Heart right ventricle (tissue), 16 donors: ENCODE results near the gene LHX3. TPM values are rescaled to one million over a fixed set of nuclear protein-coding genes. Genes with fewer than 3 reads are reported as not detected.

Experiments used
- ATAC-seq, 8 donors: fragments of 200-7000 bp; cut with Tn5 transposase; one replicate each; pipeline ENCODE4 v1.9.1; 2020; ENCODE audit warnings: mild to moderate bottlenecking in 8 of 8, moderate library complexity in 8 of 8, moderate number of reproducible peaks in 1 of 8
- DNase-seq, 2 donors: peaks; one replicate each; pipeline ENCODE4 v3.0.0-alpha.2; 2020
- H3K27ac ChIP-seq, 10 donors: fragments of 200-600 bp; sonication (generic) in 2 of 10; one replicate each; pipeline versions ENCODE4 v1.5.0 to v1.8.0; 2020 to 2022; ENCODE audit warnings: mild to moderate bottlenecking in 3 of 10
- H3K27me3 ChIP-seq, 7 donors: fragments of 200-600 bp; one replicate each; pipeline ENCODE4 v1.8.0; 2021 to 2022; ENCODE audit warnings: mild to moderate bottlenecking in 2 of 7
- H3K36me3 ChIP-seq, 9 donors: fragments of 200-600 bp; sonication (generic) in 1 of 9; one replicate each; pipeline versions ENCODE4 v1.5.0 to v1.8.0; 2020 to 2022; ENCODE audit warnings: mild to moderate bottlenecking in 2 of 9
- H3K4me1 ChIP-seq, 9 donors: fragments of 200-600 bp; sonication (generic) in 1 of 9; one replicate each; pipeline versions ENCODE4 v1.5.0 to v1.8.0; 2020 to 2022; ENCODE audit warnings: mild to moderate bottlenecking in 4 of 9
- H3K4me3 ChIP-seq, 10 donors: fragments of 200-600 bp; sonication (generic) in 2 of 10; one replicate each; pipeline versions ENCODE4 v1.5.0 to v1.8.0; 2020 to 2022; ENCODE audit warnings: mild to moderate bottlenecking in 7 of 10, moderate library complexity in 2 of 10
- H3K9me3 ChIP-seq, 11 donors: fragments of 200-600 bp in 10 of 11; sonication (generic) in 2 of 11; one replicate each; pipeline versions ENCODE4 v1.5.0 to v1.8.0; 2013 to 2022; ENCODE audit warnings: mild to moderate bottlenecking in 2 of 11, control low read depth in 1 of 11, moderate library complexity in 1 of 11
- WGBS, 2 donors: extraction: QIAGEN DNeasy Blood & Tissue Kit; methylation state at CpG; one replicate each; pipeline ENCODE4 v1.1.7; 2013; ENCODE audit warnings: inconsistent platforms in 1 of 2; 5-methylcytosine and 5-hydroxymethylcytosine counted together
- intact Hi-C, 10 donors: fragments of 100-400 bp; cut with DNase I; formaldehyde crosslinking; loops; one replicate each; pipeline versions ENCODE4 v1.11.1 to v1.14.2; 2022
- polyA plus RNA-seq, 2 donors: library from polyadenylated mRNA; stranded (reverse); fragments of 200-250 nt; gene quantifications; one replicate each; pipeline ENCODE4 v1.2.3, GENCODE V29; 2013
- total RNA-seq, 10 donors: library from RNA; stranded (reverse); fragmentation: NEBNext Ultra II Directional in 3 of 10; extraction: Animal tissue kit (Norgen Biotek cat#: 25700) in 3 of 10; gene quantifications; one replicate each; pipeline versions ENCODE4 v1.2.1 to v1.2.4, GENCODE V29; 2021 to 2023
- TF ChIP-seq, protein P1 (sequence below), 9 donors: fragments of 200-600 bp; sonication (generic) in 2 of 9; IDR thresholded peaks; one replicate each; pipeline versions ENCODE4 v1.5.0 to v1.8.0; 2021 to 2022; ENCODE audit warnings: antibody characterized with exemption in 9 of 9, mild to moderate bottlenecking in 5 of 9, moderate library complexity in 1 of 9
- donor health status: Arrhythmogenic right ventricular cardiomyopathy.
- donor health status: ischemic (EF 13 %, LVEDD 7.1; RV severe dilation, severe dysfunction).
- donor health status: healthy with polysubstance abuse.
- donor health status: DM: no; HTN: yes; CAD: no.
- donor health status: DM: no; HTN: no; CAD: no.
- donor health status: ischemic (EF 25% LVEDD 6.9; RV normal size, moderate dysfunction).
- donor health status: ischemic (EF 25% LVEDD 5.7; RV mildly dilated, moderate dysfunction).
- donor health status: healthy.
- donor health status: DM: yes; HTN: yes; CAD: no.
- donor health status: Ischemic cardiomyopathy.
- donor health status: ischemic (EF 35%, LVEDD 5.7; RV mildly dilated, moderate dysfunction).
- donor health status: nonischemic (EF 11% LVEDD 7.7; RV severe dilation, severe dysfunction).
- donor health status: DM: yes; HTN: yes; CAD: no.
- donor health status: PGD.
- donor health status: ischemic (EF 29% LVEDD 5.4; RV normal size, mild dysfunction).
- donor health status: nonischemic (EF 23%, LVEDD 6.1; RV moderate dilation, normal function).

LHX3 gene
- total and polyA plus RNA-seq, 12 donors: not detected

DNA sequence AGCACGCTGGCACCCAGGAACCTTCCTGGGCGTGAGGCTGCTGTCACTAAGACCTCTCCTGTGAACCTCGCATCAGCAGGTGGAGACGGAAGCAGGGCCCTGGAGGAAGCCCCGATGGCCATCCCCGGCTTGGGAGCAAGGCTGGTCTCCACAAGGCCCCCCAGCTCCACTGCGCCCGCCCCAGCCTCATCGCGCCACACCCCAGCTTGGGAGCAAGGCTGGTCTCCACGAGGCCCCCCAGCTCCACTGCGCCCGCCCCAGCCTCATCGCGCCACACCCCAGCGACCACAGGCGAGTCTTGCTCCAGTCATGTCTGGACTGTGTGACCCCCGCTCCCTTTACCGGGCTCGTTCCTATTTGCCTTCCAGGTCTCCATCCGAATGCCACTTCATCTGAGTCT lies 29.7 kb upstream of the LHX3 start:
- Histone ChIP-seq H3K27ac (no peak overlapping the region), H3K9me3 (no peaks in the 10 kb centered on the region), H3K27me3 (no peaks in the 10 kb centered on the region), H3K4me1 (peaks cover 4 to 30% (median 18%) of the 10 kb centered on the region in 9 donors), H3K36me3 (peaks cover 0 to 21% (median 0%) of the 10 kb centered on the region in 9 donors), H3K4me3 (no peak overlapping the region)
- no peak for DNase-seq
- TF ChIP-seq, protein P1, sequence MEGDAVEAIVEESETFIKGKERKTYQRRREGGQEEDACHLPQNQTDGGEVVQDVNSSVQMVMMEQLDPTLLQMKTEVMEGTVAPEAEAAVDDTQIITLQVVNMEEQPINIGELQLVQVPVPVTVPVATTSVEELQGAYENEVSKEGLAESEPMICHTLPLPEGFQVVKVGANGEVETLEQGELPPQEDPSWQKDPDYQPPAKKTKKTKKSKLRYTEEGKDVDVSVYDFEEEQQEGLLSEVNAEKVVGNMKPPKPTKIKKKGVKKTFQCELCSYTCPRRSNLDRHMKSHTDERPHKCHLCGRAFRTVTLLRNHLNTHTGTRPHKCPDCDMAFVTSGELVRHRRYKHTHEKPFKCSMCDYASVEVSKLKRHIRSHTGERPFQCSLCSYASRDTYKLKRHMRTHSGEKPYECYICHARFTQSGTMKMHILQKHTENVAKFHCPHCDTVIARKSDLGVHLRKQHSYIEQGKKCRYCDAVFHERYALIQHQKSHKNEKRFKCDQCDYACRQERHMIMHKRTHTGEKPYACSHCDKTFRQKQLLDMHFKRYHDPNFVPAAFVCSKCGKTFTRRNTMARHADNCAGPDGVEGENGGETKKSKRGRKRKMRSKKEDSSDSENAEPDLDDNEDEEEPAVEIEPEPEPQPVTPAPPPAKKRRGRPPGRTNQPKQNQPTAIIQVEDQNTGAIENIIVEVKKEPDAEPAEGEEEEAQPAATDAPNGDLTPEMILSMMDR (IDR thresholded peaks at IDR 0.05): no peak
- 93 to 96% methylated on average over 20 to 21 of the region's 21 CpGs for WGBS, 2 donors
- intact Hi-C loops: no loop called here
- ATAC-seq: peak in 2 of 8 donors; percentile 30 to 49

DNA sequence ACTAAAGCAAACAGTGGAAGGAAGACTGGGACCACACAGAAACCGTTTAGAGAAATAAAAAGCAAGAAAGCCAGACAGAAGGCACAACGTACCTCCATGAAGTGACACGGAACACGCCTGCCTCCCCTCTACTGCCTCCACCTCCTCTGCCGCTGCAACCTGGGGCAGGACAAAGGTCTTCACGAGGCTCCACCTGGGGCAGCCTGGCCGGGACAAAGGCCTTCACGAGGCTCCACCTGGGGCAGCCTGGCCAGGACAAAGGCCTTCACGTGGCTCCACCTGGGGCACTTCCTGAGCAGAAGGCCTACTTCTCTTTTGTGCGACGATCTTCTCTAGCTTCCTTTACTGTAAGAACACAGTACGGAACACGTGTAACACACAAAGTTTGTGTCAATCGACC lies 28.9 kb upstream of the LHX3 start:
- WGBS, 2 donors: 90% methylated on average over 14 of the region's 14 CpGs
- H3K27me3 ChIP-seq: no peaks in the 10 kb centered on the region
- peaks cover 0 to 21% (median 0%) of the 10 kb centered on the region in 9 donors for H3K36me3 ChIP-seq
- H3K9me3 ChIP-seq: no peaks in the 10 kb centered on the region
- no peak overlapping the region for H3K27ac ChIP-seq
- no peak for DNase-seq
- H3K4me3 ChIP-seq: no peak overlapping the region
- no peak for ATAC-seq
- intact Hi-C loops: no loop called here
- TF ChIP-seq, protein P1 (IDR thresholded peaks at IDR 0.05): no peak
- H3K4me1 ChIP-seq: peaks cover 2 to 23% (median 11%) of the 10 kb centered on the region in 9 donors

DNA sequence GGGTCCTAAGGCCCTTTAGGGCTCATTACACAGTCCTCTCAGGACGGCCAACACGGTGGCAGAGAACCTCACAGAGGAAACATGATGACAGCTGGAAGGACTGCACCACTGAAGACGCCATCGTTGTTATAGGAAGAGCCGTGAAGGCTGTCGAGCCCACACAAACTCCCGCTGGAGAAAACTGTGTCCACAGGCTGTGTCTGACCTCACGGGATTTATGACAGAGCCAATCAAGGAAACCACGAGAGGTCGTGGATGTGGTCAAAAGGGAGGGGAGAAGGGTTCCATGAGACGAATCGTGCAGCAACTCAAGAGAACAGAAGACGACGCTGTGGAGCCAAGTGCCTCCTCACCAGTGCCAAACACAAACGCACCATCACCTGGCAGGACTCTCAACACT lies 28.5 kb upstream of the LHX3 start:
- no peak overlapping the region for H3K27ac ChIP-seq
- H3K4me1 ChIP-seq: peaks cover 0 to 18% (median 6%) of the 10 kb centered on the region in 9 donors
- H3K36me3 ChIP-seq: peaks cover 0 to 21% (median 0%) of the 10 kb centered on the region in 9 donors
- intact Hi-C loops: no loop called here
- H3K27me3 ChIP-seq: no peaks in the 10 kb centered on the region
- no peak overlapping the region for H3K4me3 ChIP-seq
- 76 to 77% methylated on average over 15 of the region's 15 CpGs for WGBS, 2 donors
- H3K9me3 ChIP-seq: no peaks in the 10 kb centered on the region
- no peak for DNase-seq
- TF ChIP-seq, protein P1 (IDR thresholded peaks at IDR 0.05): no peak
- ATAC-seq: no peak

DNA sequence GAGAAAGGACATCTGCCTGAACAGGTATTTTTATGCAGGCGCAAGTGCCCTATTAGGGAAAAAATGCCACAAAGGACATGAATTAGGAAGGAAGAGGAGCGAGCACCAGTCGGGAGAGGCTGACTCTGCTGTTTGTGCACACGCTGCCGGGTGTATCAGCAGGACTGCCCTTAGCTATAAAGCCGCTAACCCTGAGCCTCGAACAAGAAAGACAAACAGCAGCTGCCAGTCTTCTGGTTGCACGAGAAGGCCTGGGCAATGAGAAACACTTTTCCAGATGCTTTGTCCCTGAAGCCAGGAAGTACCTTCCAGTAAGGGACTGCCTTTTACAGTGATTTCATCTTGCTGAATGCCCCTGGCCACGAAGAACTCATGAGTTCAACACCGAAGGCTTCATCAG lies 28.0 kb upstream of the LHX3 start:
- DNase-seq (no peak), ATAC-seq (no peak)
- TF ChIP-seq, protein P1 (IDR thresholded peaks at IDR 0.05): no peak
- Histone ChIP-seq H3K4me1 (peaks cover 0 to 14% (median 2%) of the 10 kb centered on the region in 9 donors), H3K9me3 (no peaks in the 10 kb centered on the region), H3K27ac (no peak overlapping the region), H3K36me3 (peaks cover 0 to 21% (median 0%) of the 10 kb centered on the region in 9 donors), H3K4me3 (no peak overlapping the region), H3K27me3 (no peaks in the 10 kb centered on the region)
- intact Hi-C loops: no loop called here
- 76 to 83% methylated on average over 10 of the region's 10 CpGs for WGBS, 2 donors
